Trophoblast cell (in vitro differentiated cells and primary cell): Measurements from ENCODE around the gene KLHL42.

Experiments
- DNase-seq, 2 donors: peaks; one replicate each; pipeline ENCODE4 v3.0.0-alpha.2; 2016
- H2AFZ ChIP-seq: 2 replicates; pipeline ENCODE4 v1.6.1; 2013; ENCODE audit warnings: low read length, moderate library complexity, mild to moderate bottlenecking; ENCODE audit not compliant: insufficient read depth, poor library complexity
- H2AK5ac ChIP-seq: 2 replicates; pipeline ENCODE4 v1.6.1; 2013; ENCODE audit warnings: mild to moderate bottlenecking, low read length
- H2BK120ac ChIP-seq: 2 replicates; pipeline ENCODE4 v1.6.1; 2013; ENCODE audit warnings: low read length, mild to moderate bottlenecking, moderate library complexity; ENCODE audit not compliant: insufficient read depth, poor library complexity
- H2BK12ac ChIP-seq: 2 replicates; pipeline ENCODE4 v1.6.1; 2013; ENCODE audit warnings: mild to moderate bottlenecking, low read length, moderate library complexity
- H2BK5ac ChIP-seq: 2 replicates; pipeline ENCODE4 v1.6.1; 2013; ENCODE audit warnings: low read length, low read depth, moderate library complexity, mild to moderate bottlenecking; ENCODE audit not compliant: poor library complexity
- H3K14ac ChIP-seq: 2 replicates; pipeline ENCODE4 v1.6.1; 2013; ENCODE audit warnings: mild to moderate bottlenecking, low read length
- H3K18ac ChIP-seq: 2 replicates; pipeline ENCODE4 v1.6.1; 2013; ENCODE audit warnings: mild to moderate bottlenecking, low read length
- H3K23ac ChIP-seq: 2 replicates; pipeline ENCODE4 v1.6.1; 2013; ENCODE audit warnings: low read length
- H3K27ac ChIP-seq: 2 replicates; pipeline ENCODE4 v1.5.1; 2013; ENCODE audit warnings: low read depth, mild to moderate bottlenecking, inconsistent platforms, low read length, moderate library complexity
- H3K27me3 ChIP-seq: 2 replicates; pipeline ENCODE4 v1.6.1; 2013; ENCODE audit warnings: inconsistent platforms, mild to moderate bottlenecking, low read length, moderate library complexity; ENCODE audit not compliant: insufficient read depth
- H3K36me3 ChIP-seq, 2 experiments: 1 replicate in 1 of 2; 2 replicates in 1 of 2; pipeline ENCODE4 v1.6.1; 2013; ENCODE audit warnings: low read length in 2 of 2, mild to moderate bottlenecking in 2 of 2, moderate library complexity in 1 of 2; ENCODE audit not compliant: insufficient read depth in 2 of 2, control insufficient read depth in 1 of 2
- H3K4ac ChIP-seq: 2 replicates; pipeline ENCODE4 v1.6.1; 2013; ENCODE audit warnings: low read depth, mild to moderate bottlenecking, low read length, moderate library complexity
- H3K4me1 ChIP-seq, 2 experiments: 1 replicate in 1 of 2; 2 replicates in 1 of 2; pipeline ENCODE4 v1.6.1; 2013; ENCODE audit warnings: low read length in 2 of 2, mild to moderate bottlenecking in 2 of 2, moderate library complexity in 1 of 2; ENCODE audit not compliant: insufficient read depth in 2 of 2, control insufficient read depth in 1 of 2
- H3K4me2 ChIP-seq: 2 replicates; pipeline ENCODE4 v1.6.1; 2013; ENCODE audit warnings: inconsistent platforms, mild to moderate bottlenecking, low read length, moderate library complexity
- H3K4me3 ChIP-seq: 2 replicates; pipeline ENCODE4 v1.5.1; 2013; ENCODE audit warnings: mild to moderate bottlenecking, low read depth, low read length, inconsistent platforms
- H3K79me1 ChIP-seq: one replicate; pipeline ENCODE4 v1.6.1; 2013; ENCODE audit warnings: low read length
- H3K79me2 ChIP-seq: 2 replicates; pipeline ENCODE4 v1.6.1; 2013; ENCODE audit warnings: low read length, mild to moderate bottlenecking; ENCODE audit not compliant: control insufficient read depth, insufficient read depth, poor library complexity
- H3K9ac ChIP-seq: 2 replicates; pipeline ENCODE4 v1.6.1; 2013; ENCODE audit warnings: mild to moderate bottlenecking, low read length
- H3K9me3 ChIP-seq: 2 replicates; pipeline ENCODE4 v1.6.1; 2013; ENCODE audit warnings: low read depth, mild to moderate bottlenecking, control low read depth, inconsistent platforms, low read length; ENCODE audit not compliant: insufficient read depth
- H4K12ac ChIP-seq: 2 replicates; pipeline ENCODE4 v1.6.1; 2013; ENCODE audit warnings: low read depth, mild to moderate bottlenecking, low read length, moderate library complexity
- H4K8ac ChIP-seq: 2 replicates; pipeline ENCODE4 v1.6.1; 2013; ENCODE audit warnings: low read depth, mild to moderate bottlenecking, low read length, moderate library complexity
- H4K91ac ChIP-seq: one replicate; pipeline ENCODE4 v1.6.1; 2013; ENCODE audit warnings: low read depth, mild to moderate bottlenecking, low read length, moderate library complexity
- WGBS: extraction: QIAGEN DNeasy Blood & Tissue Kit; methylation state at CpG from one replicate; pipeline ENCODE4 v1.1.7; 2013; ENCODE audit warnings: missing lambda C conversion rate; ENCODE audit not compliant: insufficient read length, insufficient coverage; ENCODE audit errors: extremely low coverage; 5-methylcytosine and 5-hydroxymethylcytosine counted together

KLHL42 gene

GRCh38 chr12:27805238-27805637 lies 25.2 kb downstream of the KLHL42 start:
- H3K18ac ChIP-seq: no peak overlapping the region
- H3K27ac ChIP-seq: no peak overlapping the region
- H3K27me3 ChIP-seq: no peaks in the 10 kb centered on the region
- no peak overlapping the region for H4K12ac ChIP-seq
- H3K14ac ChIP-seq: no peak overlapping the region
- no peak overlapping the region for H3K4ac ChIP-seq
- no peaks in the 10 kb centered on the region for H3K36me3 ChIP-seq
- H2AFZ ChIP-seq: no peak overlapping the region
- no peak overlapping the region for H3K4me2 ChIP-seq
- H3K4me1 ChIP-seq: no peaks in the 10 kb centered on the region
- no peaks in the 10 kb centered on the region for H3K9me3 ChIP-seq
- no CpG with 5 or more reads among the region's 1 CpG for WGBS
- no peak overlapping the region for H2BK5ac ChIP-seq
- no peaks in the 10 kb centered on the region for H3K79me2 ChIP-seq
- no peak for DNase-seq
- no peak overlapping the region for H4K8ac ChIP-seq
- no peak overlapping the region for H3K9ac ChIP-seq
- H3K79me1 ChIP-seq: no peaks in the 10 kb centered on the region
- H2BK120ac ChIP-seq: no peak overlapping the region
- no peak overlapping the region for H2BK12ac ChIP-seq
- H3K23ac ChIP-seq: no peak overlapping the region
- H4K91ac ChIP-seq: no peak overlapping the region
- H3K4me3 ChIP-seq: no peak overlapping the region
- H2AK5ac ChIP-seq: no peak overlapping the region

- Histone ChIP-seq H3K23ac (no peak overlapping the region), H3K4ac (no peak overlapping the region), H2BK12ac (no peak overlapping the region), H3K4me1 (no peaks in the 10 kb centered on the region), H4K91ac (no peak overlapping the region), H2AFZ (no peak overlapping the region), H2BK5ac (no peak overlapping the region), H3K9ac (no peak overlapping the region), H3K27me3 (no peaks in the 10 kb centered on the region), H4K12ac (no peak overlapping the region), H3K79me2 (no peaks in the 10 kb centered on the region), H3K4me2 (no peak overlapping the region), H2BK120ac (no peak overlapping the region), H3K14ac (no peak overlapping the region), H3K9me3 (no peaks in the 10 kb centered on the region), H4K8ac (no peak overlapping the region), H3K18ac (no peak overlapping the region), H2AK5ac (no peak overlapping the region), H3K36me3 (no peaks in the 10 kb centered on the region), H3K79me1 (no peaks in the 10 kb centered on the region), H3K4me3 (no peak overlapping the region), H3K27ac (no peak overlapping the region)
- DNase-seq: no peak
- no CpG with 5 or more reads among the region's 4 CpGs for WGBS
Measured at GRCh38 chr12:27806259-27806658, 26.2 kb downstream of the KLHL42 start.

GRCh38 chr12:27807063-27807703 lies 27.1 kb downstream of the KLHL42 start:
- no peak overlapping the region for H3K27ac ChIP-seq
- H2BK120ac ChIP-seq: no peak overlapping the region
- H4K12ac ChIP-seq: no peak overlapping the region
- H3K4me1 ChIP-seq: no peaks in the 10 kb centered on the region
- H3K4me3 ChIP-seq: no peak overlapping the region
- H3K36me3 ChIP-seq: no peaks in the 10 kb centered on the region
- H2AFZ ChIP-seq: no peak overlapping the region
- H4K91ac ChIP-seq: no peak overlapping the region
- H3K4ac ChIP-seq: no peak overlapping the region
- no peak overlapping the region for H3K14ac ChIP-seq
- H3K79me2 ChIP-seq: no peaks in the 10 kb centered on the region
- no peak for DNase-seq
- no peak overlapping the region for H4K8ac ChIP-seq
- H3K27me3 ChIP-seq: no peaks in the 10 kb centered on the region
- H2AK5ac ChIP-seq: no peak overlapping the region
- H3K18ac ChIP-seq: no peak overlapping the region
- H3K9ac ChIP-seq: no peak overlapping the region
- H3K79me1 ChIP-seq: no peaks in the 10 kb centered on the region
- WGBS: no CpG with 5 or more reads among the region's 8 CpGs
- H2BK12ac ChIP-seq: no peak overlapping the region
- no peak overlapping the region for H3K23ac ChIP-seq
- H3K9me3 ChIP-seq: no peaks in the 10 kb centered on the region
- no peak overlapping the region for H3K4me2 ChIP-seq
- no peak overlapping the region for H2BK5ac ChIP-seq

GRCh38 chr12:27808841-27809240 lies 28.8 kb downstream of the KLHL42 start:
- WGBS: no CpG with 5 or more reads among the region's 6 CpGs

More at GRCh38 chr12:27808841-27809240, 28.8 kb downstream of the KLHL42 start:
- Histone ChIP-seq H3K27me3 (no peaks in the 10 kb centered on the region), H3K9me3 (no peaks in the 10 kb centered on the region), H3K4me2 (no peak overlapping the region), H3K79me2 (no peaks in the 10 kb centered on the region), H2BK120ac (no peak overlapping the region), H3K14ac (no peak overlapping the region), H2BK12ac (no peak overlapping the region), H3K4me1 (no peaks in the 10 kb centered on the region), H3K27ac (no peak overlapping the region), H3K4ac (no peak overlapping the region), H2BK5ac (no peak overlapping the region), H4K12ac (no peak overlapping the region), H2AK5ac (no peak overlapping the region), H3K79me1 (no peaks in the 10 kb centered on the region), H2AFZ (no peak overlapping the region), H3K9ac (no peak overlapping the region), H4K8ac (no peak overlapping the region), H3K23ac (no peak overlapping the region), H4K91ac (no peak overlapping the region), H3K36me3 (no peaks in the 10 kb centered on the region), H3K4me3 (no peak overlapping the region), H3K18ac (no peak overlapping the region)
- no peak for DNase-seq
